Prostate gland (tissue), 2 donors: Measurements from ENCODE around the gene PCDH7.

ENCODE experiments used
- CTCF ChIP-seq, 4 experiments: fragments of 200-600 bp in 2 of 4; fragments of 450-650 bp in 2 of 4; sonication (generic) in 2 of 4; IDR thresholded peaks; 1 replicate in 3 of 4; 2 replicates in 1 of 4; pipeline ENCODE4 v1.5.1; 2016 to 2019; ENCODE audit warnings: antibody characterized with exemption in 4 of 4, mild to moderate bottlenecking in 2 of 4, moderate library complexity in 2 of 4
- POLR2A ChIP-seq: fragments of 450-650 bp; IDR thresholded peaks from one replicate; pipeline ENCODE4 v1.6.1; 2016; ENCODE audit warnings: antibody characterized with exemption, mild to moderate bottlenecking
- POLR2AphosphoS5 ChIP-seq: sonication (generic); formaldehyde crosslinking; IDR thresholded peaks from one replicate; pipeline ENCODE4 v1.6.1; 2017; ENCODE audit warnings: antibody characterized with exemption

DNA sequence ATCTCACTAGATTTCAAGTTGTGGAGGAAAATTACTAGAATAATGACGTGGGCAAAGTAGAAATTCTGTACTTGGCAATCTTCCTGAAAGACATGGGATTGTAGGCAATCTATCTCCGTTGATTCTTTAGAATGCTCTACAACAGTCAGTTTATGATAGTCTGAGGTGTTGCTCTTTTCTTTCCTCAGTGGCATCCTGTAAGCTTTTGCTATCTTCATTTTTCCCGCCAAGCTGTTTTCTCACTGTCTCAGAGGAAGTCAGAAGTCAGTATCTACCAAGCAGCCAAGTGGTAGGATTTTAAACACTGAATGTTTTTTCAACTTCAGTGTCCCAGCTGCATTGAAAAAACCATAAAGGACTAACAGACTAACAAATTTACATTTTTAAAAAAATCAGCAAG is 23.7 kb downstream of the PCDH7 start:
- TF ChIP-seq CTCF (IDR thresholded peaks at IDR 0.05): no peak
- TF ChIP-seq POLR2A: no peak
- TF ChIP-seq POLR2AphosphoS5: no peak
